ENCODE results near the gene GPR156. TPM values are rescaled to one million over a fixed set of nuclear protein-coding genes. Genes with fewer than 3 reads are reported as not detected.
"Not testable (repeated sequence)": the region's sequence is repeated elsewhere in the genome, so short reads cannot be mapped to it uniquely, and the experiment has no call there.

GPR156 gene
- total and polyA plus RNA-seq, 8 donors, result 0.13 to 0.89 (median 0.37) TPM; not detected in 5

- TF ChIP-seq POLR2AphosphoS5 (IDR thresholded peaks at IDR 0.05) (peak; percentile 45 to 78 (median 45)), POLR2A (IDR thresholded peaks at IDR 0.05) (no peak), EP300 (IDR thresholded peaks at IDR 0.05) (no peak), CTCF (IDR thresholded peaks at IDR 0.05) (no peak)
- peak; percentile 39 to 73 for DNase-seq
- no peak overlapping the region for H3K4me3 ChIP-seq
- intact Hi-C loops (cut with DNase I; ENCODE audit: low total_unique reads), result no loop called here
- whole genome bisulfite sequencing, 5 donors, result 8 to 31% (median 20%) methylated on average over 1 of the region's 1 CpG
- peak overlapping the region; percentile 25 to 79 (median 54) for H3K27ac ChIP-seq
- peaks cover 2 to 10% (median 3%) of the 10 kb centered on the region in 4 donors for H3K9me3 ChIP-seq
- H3K27me3 ChIP-seq, result no peaks in the 10 kb centered on the region
- H3K4me1 ChIP-seq, result peaks cover 5 to 38% (median 15%) of the 10 kb centered on the region in 4 donors
- H3K36me3 ChIP-seq, result no peaks in the 10 kb centered on the region
Measured at GRCh38 chr3:120160050-120160449, 125.0 kb downstream of the GPR156 start.

GRCh38 chr3:120157681-120158080, 127.3 kb downstream of the GPR156 start:
- DNase-seq, result no peak
- Histone ChIP-seq H3K36me3 (no peaks in the 10 kb centered on the region), H3K4me1 (peaks cover 5 to 24% (median 14%) of the 10 kb centered on the region in 4 donors), H3K4me3 (no peak overlapping the region), H3K9me3 (peaks cover 6 to 21% (median 13%) of the 10 kb centered on the region in 4 donors), H3K27me3 (no peaks in the 10 kb centered on the region), H3K27ac (no peak overlapping the region)
- 95 to 99% (median 97%) methylated on average over 5 of the region's 5 CpGs for WGBS, 5 donors
- intact Hi-C loops (cut with DNase I; ENCODE audit: low total_unique reads), result no loop called here
- no peak for TF ChIP-seq CTCF (IDR thresholded peaks at IDR 0.05)
- TF ChIP-seq POLR2AphosphoS5 (IDR thresholded peaks at IDR 0.05), result no peak
- TF ChIP-seq POLR2A (IDR thresholded peaks at IDR 0.05), result no peak
- TF ChIP-seq EP300 (IDR thresholded peaks at IDR 0.05), result no peak

- Histone ChIP-seq H3K9me3 (peaks cover 6 to 21% (median 13%) of the 10 kb centered on the region in 4 donors), H3K27me3 (no peaks in the 10 kb centered on the region), H3K36me3 (no peaks in the 10 kb centered on the region), H3K4me1 (peaks cover 5 to 23% (median 11%) of the 10 kb centered on the region in 4 donors), H3K27ac (no peak overlapping the region), H3K4me3 (no peak overlapping the region)
- WGBS, 5 donors, result 45 to 59% (median 50%) methylated on average over 3 of the region's 3 CpGs
- intact Hi-C loops (cut with DNase I; ENCODE audit: low total_unique reads), result no loop called here
- no peak for DNase-seq
- no peak for TF ChIP-seq EP300 (IDR thresholded peaks at IDR 0.05)
- TF ChIP-seq POLR2AphosphoS5 (IDR thresholded peaks at IDR 0.05), result no peak
- TF ChIP-seq CTCF (IDR thresholded peaks at IDR 0.05), result no peak
- no peak for TF ChIP-seq POLR2A (IDR thresholded peaks at IDR 0.05)
Measured at GRCh38 chr3:120157113-120157512, 127.9 kb downstream of the GPR156 start.

- no peak for DNase-seq
Measured at GRCh38 chr3:120156699-120157098, 128.3 kb downstream of the GPR156 start.

GRCh38 chr3:120155694-120156093, 129.3 kb downstream of the GPR156 start:
- DNase-seq; intact Hi-C loops (cut with DNase I; ENCODE audit: low total_unique reads); H3K27ac ChIP-seq; H3K4me3 ChIP-seq; H3K36me3 ChIP-seq; H3K27me3 ChIP-seq: not testable (repeated sequence)
- 64 to 86% (median 74%) methylated on average over 3 of the region's 3 CpGs for WGBS, 5 donors
- H3K9me3 ChIP-seq, result peaks cover 6 to 21% (median 13%) of the 10 kb centered on the region in 4 donors
- peaks cover 5 to 17% (median 11%) of the 10 kb centered on the region in 4 donors for H3K4me1 ChIP-seq

More at GRCh38 chr3:120156699-120157098, 128.3 kb downstream of the GPR156 start:
- H3K9me3 ChIP-seq, result peaks cover 6 to 21% (median 13%) of the 10 kb centered on the region in 4 donors
- intact Hi-C loops (cut with DNase I; ENCODE audit: low total_unique reads), result no loop called here
- H3K27me3 ChIP-seq, result no peaks in the 10 kb centered on the region
- no peak overlapping the region for H3K27ac ChIP-seq
- no peaks in the 10 kb centered on the region for H3K36me3 ChIP-seq
- H3K4me3 ChIP-seq, result no peak overlapping the region
- TF ChIP-seq POLR2AphosphoS5 (IDR thresholded peaks at IDR 0.05), result no peak
- no peak for TF ChIP-seq POLR2A (IDR thresholded peaks at IDR 0.05)
- TF ChIP-seq CTCF (IDR thresholded peaks at IDR 0.05), result no peak
- TF ChIP-seq EP300 (IDR thresholded peaks at IDR 0.05), result no peak
- peaks cover 5 to 23% (median 11%) of the 10 kb centered on the region in 4 donors for H3K4me1 ChIP-seq
